Osteoblast (primary cell): ENCODE data around the gene MMD2. TPM values are rescaled to one million over a fixed set of nuclear protein-coding genes. Genes with fewer than 3 reads are reported as not detected.

Source experiments
- DNase-seq: peaks from one replicate; pipeline ENCODE4 v3.0.0; 2011; ENCODE audit warnings: low spot score, mixed read lengths; ENCODE audit not compliant: insufficient read length; ENCODE audit errors: missing footprints
- H2AFZ ChIP-seq: 2 replicates; pipeline ENCODE4 v1.6.0; 2011; ENCODE audit warnings: mild to moderate bottlenecking, low read length
- H3K27ac ChIP-seq: 2 replicates; pipeline ENCODE4 v1.5.1; 2011; ENCODE audit warnings: mild to moderate bottlenecking, low read depth, low read length, moderate library complexity
- H3K27me3 ChIP-seq: 2 replicates; pipeline ENCODE4 v1.6.0; 2012; ENCODE audit warnings: mild to moderate bottlenecking, control low read depth, inconsistent platforms, low read length, moderate library complexity; ENCODE audit not compliant: insufficient read depth
- H3K36me3 ChIP-seq: 2 replicates; pipeline ENCODE4 v1.5.1; 2011; ENCODE audit warnings: mild to moderate bottlenecking, low read length, control low read depth, moderate library complexity; ENCODE audit not compliant: insufficient read depth
- H3K4me1 ChIP-seq: 2 replicates; pipeline ENCODE4 v1.5.1; 2011; ENCODE audit warnings: mild to moderate bottlenecking, low read length, control low read depth, moderate library complexity; ENCODE audit not compliant: insufficient read depth
- H3K4me2 ChIP-seq: 2 replicates; pipeline ENCODE4 v1.6.0; 2011; ENCODE audit warnings: mild to moderate bottlenecking, low read length; ENCODE audit not compliant: insufficient read depth
- H3K4me3 ChIP-seq: fragments of 200-600 bp; sonication (generic); 3 replicates; pipeline ENCODE4 v1.5.1; 2012; ENCODE audit warnings: mild to moderate bottlenecking, low read length, inconsistent platforms; ENCODE audit not compliant: insufficient read depth
- H3K79me2 ChIP-seq: 2 replicates; pipeline ENCODE4 v1.6.0; 2012; ENCODE audit warnings: mild to moderate bottlenecking, low read length, control low read depth, inconsistent platforms; ENCODE audit not compliant: insufficient read depth
- H3K9me3 ChIP-seq: 2 replicates; pipeline ENCODE4 v1.5.1; 2011; ENCODE audit warnings: low read depth, low read length, control low read depth
- H4K20me1 ChIP-seq: 2 replicates; pipeline ENCODE4 v1.6.0; 2012; ENCODE audit warnings: mild to moderate bottlenecking, low read length, control low read depth; ENCODE audit not compliant: insufficient read depth
- CTCF ChIP-seq: IDR thresholded peaks from 2 replicates; pipeline ENCODE4 v1.5.1; 2011; ENCODE audit warnings: mild to moderate bottlenecking, low read depth, low read length, moderate library complexity; ENCODE audit errors: extremely low read depth
- total RNA-seq: library from RNA; depleted of rRNA; stranded (reverse); fragments of >200 nt; gene quantifications from 2 replicates; pipeline ENCODE4 v1.2.3, GENCODE V29; 2012

MMD2 gene
- total RNA-seq, 1 donor: not detected

- Histone ChIP-seq H4K20me1 (no peaks in the 10 kb centered on the region), H3K4me1 (peaks cover 10% of the 10 kb centered on the region), H3K79me2 (no peaks in the 10 kb centered on the region), H3K36me3 (no peaks in the 10 kb centered on the region), H3K9me3 (no peaks in the 10 kb centered on the region), H3K27me3 (peaks cover 4% of the 10 kb centered on the region), H3K27ac (peak within 1 kb of the TSS; percentile 76), H3K4me3 (peak within 1 kb of the TSS; percentile 73), H3K4me2 (peak within 1 kb of the TSS; percentile 82), H2AFZ (peak within 1 kb of the TSS; percentile 97)
- peak; percentile 57 for TF ChIP-seq CTCF
- DNase-seq: peak; percentile 98
These were observed 75.4 kb downstream of the MMD2 start, which contains the start of gene RADIL for GRCh38 chr7:4883372-4884144. TSS of gene RADIL (minus strand) at chr7:4883716. CDS start at chr7:4878139, 5,577 bp downstream.

- Histone ChIP-seq H3K4me1 (peaks cover 10% of the 10 kb centered on the region), H3K27ac (peak overlapping the region; percentile 76), H3K4me3 (peak overlapping the region; percentile 73), H3K9me3 (no peaks in the 10 kb centered on the region), H4K20me1 (no peaks in the 10 kb centered on the region), H2AFZ (peak overlapping the region; percentile 97), H3K27me3 (peaks cover 4% of the 10 kb centered on the region), H3K79me2 (no peaks in the 10 kb centered on the region), H3K4me2 (peak overlapping the region; percentile 82), H3K36me3 (no peaks in the 10 kb centered on the region)
- no peak for DNase-seq
- no peak for TF ChIP-seq CTCF
These were observed 76.0 kb downstream of the MMD2 start for GRCh38 chr7:4883033-4883371.

DNA sequence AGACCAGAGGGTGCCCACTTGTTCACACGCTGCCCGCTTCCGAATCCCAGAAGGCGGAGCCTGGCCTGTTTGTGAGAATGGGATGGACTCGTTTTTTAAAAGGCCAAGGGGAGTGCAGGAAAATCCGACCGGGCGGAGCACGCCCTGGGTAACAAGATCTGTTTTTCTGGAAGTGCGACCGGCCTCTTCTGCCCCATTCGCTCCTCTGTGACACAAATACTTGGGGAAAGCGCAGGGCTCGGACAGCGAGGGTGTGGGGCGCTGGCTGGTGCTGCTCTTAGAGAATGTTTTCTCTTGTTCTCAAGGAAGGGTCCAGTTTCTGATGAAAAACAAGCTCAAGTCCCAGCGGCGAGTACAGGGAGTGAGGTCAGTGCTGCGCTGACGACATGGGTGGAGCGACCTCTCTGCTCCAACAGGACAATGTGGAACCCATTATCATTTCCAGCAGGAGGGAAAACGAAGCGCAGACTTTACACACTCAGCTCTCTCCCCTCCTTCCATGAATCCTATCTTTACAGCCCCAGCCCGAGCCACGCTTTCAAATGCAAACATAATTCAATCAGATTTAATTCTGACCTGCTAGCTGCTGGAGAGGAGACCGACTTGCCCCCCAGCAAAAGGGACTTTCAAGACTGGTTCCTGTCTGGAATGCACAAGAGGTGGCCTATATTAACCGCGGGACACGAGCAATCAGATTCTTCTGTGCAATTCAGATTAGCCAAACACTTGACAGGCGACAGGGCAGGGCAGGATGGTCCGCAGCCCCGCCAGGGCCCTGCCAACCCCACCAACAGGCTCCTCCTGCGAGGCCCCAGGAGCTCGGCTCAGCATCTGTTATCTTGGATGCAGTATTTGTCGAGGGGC, 76.6 kb downstream of the MMD2 start:
- Histone ChIP-seq H3K36me3 (no peaks in the 10 kb centered on the region), H3K4me1 (peaks cover 10% of the 10 kb centered on the region), H3K27me3 (peaks cover 4% of the 10 kb centered on the region), H3K27ac (peak overlapping the region; percentile 76), H3K9me3 (no peaks in the 10 kb centered on the region), H3K4me2 (peak overlapping the region; percentile 82), H3K79me2 (no peaks in the 10 kb centered on the region), H3K4me3 (peak overlapping the region; percentile 73), H2AFZ (peak overlapping the region; percentile 97), H4K20me1 (no peaks in the 10 kb centered on the region)
- TF ChIP-seq CTCF: no peak
- peak; percentile 98 for DNase-seq

DNA sequence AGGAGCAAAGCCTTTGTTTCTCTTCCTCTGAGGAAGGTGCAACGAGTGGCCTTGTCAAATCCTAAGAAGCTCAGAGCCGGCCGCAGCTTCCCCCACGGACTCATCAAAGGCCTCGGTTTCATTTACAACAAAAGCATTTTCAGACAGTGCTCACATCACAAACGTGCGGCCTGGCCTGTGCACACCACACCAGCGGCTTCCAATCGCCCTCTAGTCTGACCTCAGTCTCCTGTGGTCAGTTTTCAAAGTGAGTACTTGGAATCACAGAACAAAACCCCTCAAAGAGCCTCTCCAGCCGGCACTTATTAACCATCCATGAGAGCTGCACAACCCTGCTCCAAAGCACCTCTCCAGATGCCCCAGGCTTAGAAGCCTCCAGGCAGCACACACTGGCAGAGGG, 78.8 kb downstream of the MMD2 start:
- Histone ChIP-seq H2AFZ (peak overlapping the region; percentile 1), H3K4me3 (no peak overlapping the region), H4K20me1 (no peaks in the 10 kb centered on the region), H3K4me1 (peaks cover 10% of the 10 kb centered on the region), H3K79me2 (no peaks in the 10 kb centered on the region), H3K36me3 (no peaks in the 10 kb centered on the region), H3K4me2 (no peak overlapping the region), H3K27ac (no peak overlapping the region), H3K27me3 (peaks cover 4% of the 10 kb centered on the region), H3K9me3 (no peaks in the 10 kb centered on the region)
- peak; percentile 84 for DNase-seq
- TF ChIP-seq CTCF: no peak
